Measurements from ENCODE around the gene UBIAD1.

DNA sequence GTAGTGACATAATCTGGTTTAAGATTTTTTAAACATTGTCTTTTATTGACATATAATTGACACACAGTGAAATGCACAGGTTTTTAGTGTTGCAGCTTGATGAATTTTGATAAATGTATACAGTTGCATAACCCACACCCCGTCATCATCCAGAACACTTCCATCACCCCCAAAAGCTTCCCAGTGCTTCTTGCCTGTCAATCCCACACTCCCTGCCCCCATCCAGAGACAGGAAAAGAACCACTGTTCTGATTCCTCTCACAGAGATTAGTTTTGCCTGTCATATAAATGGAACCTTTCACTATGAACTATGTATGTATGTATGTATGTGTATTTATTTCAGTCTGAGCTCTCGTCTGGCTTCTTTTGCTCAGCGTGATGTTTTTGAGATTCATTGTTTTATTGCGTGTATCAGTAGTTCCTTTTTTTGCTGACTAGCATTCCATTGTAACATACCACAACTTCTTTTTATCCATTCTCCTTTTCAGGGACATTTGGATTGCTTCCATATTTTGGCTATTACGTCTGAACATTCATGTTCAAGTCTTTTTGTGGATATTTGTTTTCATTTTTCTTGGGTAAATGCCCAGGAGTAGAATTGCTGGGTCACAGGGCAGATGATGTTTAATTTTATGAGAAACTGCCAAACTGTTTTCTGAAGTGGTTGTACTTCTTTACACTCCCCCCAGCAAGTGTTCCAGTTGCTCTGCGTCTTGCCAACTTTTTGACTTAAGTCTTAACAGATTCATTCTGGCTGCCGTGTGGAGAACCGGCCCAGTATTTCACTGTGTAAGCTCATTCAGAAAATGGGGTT, 8.7 kb downstream of the UBIAD1 start:
- TF ChIP-seq, protein P1, sequence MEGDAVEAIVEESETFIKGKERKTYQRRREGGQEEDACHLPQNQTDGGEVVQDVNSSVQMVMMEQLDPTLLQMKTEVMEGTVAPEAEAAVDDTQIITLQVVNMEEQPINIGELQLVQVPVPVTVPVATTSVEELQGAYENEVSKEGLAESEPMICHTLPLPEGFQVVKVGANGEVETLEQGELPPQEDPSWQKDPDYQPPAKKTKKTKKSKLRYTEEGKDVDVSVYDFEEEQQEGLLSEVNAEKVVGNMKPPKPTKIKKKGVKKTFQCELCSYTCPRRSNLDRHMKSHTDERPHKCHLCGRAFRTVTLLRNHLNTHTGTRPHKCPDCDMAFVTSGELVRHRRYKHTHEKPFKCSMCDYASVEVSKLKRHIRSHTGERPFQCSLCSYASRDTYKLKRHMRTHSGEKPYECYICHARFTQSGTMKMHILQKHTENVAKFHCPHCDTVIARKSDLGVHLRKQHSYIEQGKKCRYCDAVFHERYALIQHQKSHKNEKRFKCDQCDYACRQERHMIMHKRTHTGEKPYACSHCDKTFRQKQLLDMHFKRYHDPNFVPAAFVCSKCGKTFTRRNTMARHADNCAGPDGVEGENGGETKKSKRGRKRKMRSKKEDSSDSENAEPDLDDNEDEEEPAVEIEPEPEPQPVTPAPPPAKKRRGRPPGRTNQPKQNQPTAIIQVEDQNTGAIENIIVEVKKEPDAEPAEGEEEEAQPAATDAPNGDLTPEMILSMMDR (conservative IDR thresholded peaks at IDR 0.05; ENCODE audit: low read length): no peak
- TF ChIP-seq EZH2phosphoT487 (IDR thresholded peaks at IDR 0.05; ENCODE audit: borderline replicate concordance, low read depth, low read length): no peak

Data from OCI-LY7 (cell line).